HEK293T (cell line): ENCODE results near the gene FAM110C.

Experiments used
- FOXK2 ChIP-seq: fragments of 450-650 bp; IDR thresholded peaks from 2 replicates; pipeline ENCODE4 v1.6.1; 2016; ENCODE audit warnings: mild to moderate bottlenecking
- FOXM1 ChIP-seq: fragments of 450-650 bp; IDR thresholded peaks from 2 replicates; pipeline ENCODE4 v1.6.1; 2017; ENCODE audit warnings: mild to moderate bottlenecking, borderline replicate concordance
- PKNOX1 ChIP-seq: fragments of 450-650 bp; IDR thresholded peaks from 2 replicates; pipeline ENCODE4 v1.6.1; 2016
- SP1 ChIP-seq: fragments of 450-650 bp; IDR thresholded peaks from 2 replicates; pipeline ENCODE4 v1.6.1; 2017
- SUZ12 ChIP-seq: fragments of 450-650 bp; IDR thresholded peaks from 2 replicates; pipeline ENCODE4 v1.6.1; 2016; ENCODE audit warnings: mild to moderate bottlenecking
- TARDBP ChIP-seq: fragments of 450-650 bp; IDR thresholded peaks from 2 replicates; pipeline ENCODE4 v1.6.1; 2016

- TF ChIP-seq SUZ12: no peak
- TF ChIP-seq FOXK2: no peak
- TF ChIP-seq TARDBP: no peak
- no peak for TF ChIP-seq FOXM1
- TF ChIP-seq PKNOX1: no peak
- no peak for TF ChIP-seq SP1
Observed at GRCh38 chr2:51613-52012, 5.3 kb upstream of the FAM110C start.
